HEK293 (cell line): ENCODE data around the gene TPO.

ENCODE experiments used
- CTCF ChIA-PET: fragments of 350-600 bp; formaldehyde crosslinking; extraction: SDS; loops from one replicate; lab custom pipeline; 2021; ENCODE audit warnings: antibody characterized with exemption; lab: Yijun Ruan, JAX
- POLR2A ChIA-PET: fragments of 300-600 bp; formaldehyde crosslinking; extraction: SDS; loops from one replicate; lab custom pipeline; 2020; ENCODE audit warnings: antibody characterized with exemption, inconsistent platforms; lab: Yijun Ruan, JAX
- H3K27ac ChIP-seq: fragments of 200-500 bp; sonication (Bioruptor generic); 2 replicates; pipeline ENCODE4 v1.5.1; 2014; ENCODE audit warnings: low read depth, low read length, control low read depth, inconsistent platforms; ENCODE audit errors: extremely low read depth
- H3K36me3 ChIP-seq, 2 experiments: fragments of 200-500 bp in 1 of 2; sonication (Bioruptor generic) in 1 of 2; 1 replicate in 1 of 2; 2 replicates in 1 of 2; pipeline ENCODE4 v1.5.1; 2014 to 2017; ENCODE audit warnings: inconsistent platforms in 2 of 2, low read length in 2 of 2; ENCODE audit not compliant: control insufficient read depth in 2 of 2, insufficient read depth in 1 of 2
- H3K4me1 ChIP-seq: fragments of 200-500 bp; sonication (Bioruptor generic); 2 replicates; pipeline ENCODE4 v1.5.1; 2014; ENCODE audit warnings: mild to moderate bottlenecking, low read length, inconsistent platforms; ENCODE audit not compliant: control insufficient read depth, insufficient read depth
- H3K4me3 ChIP-seq: 2 replicates; pipeline ENCODE4 v1.5.1; 2011; ENCODE audit warnings: low read depth, mild to moderate bottlenecking, control low read depth, low read length, moderate library complexity
- H3K9me3 ChIP-seq: fragments of 200-500 bp; sonication (Bioruptor generic); 2 replicates; pipeline ENCODE4 v1.5.1; 2014; ENCODE audit warnings: low read depth, low read length, inconsistent platforms; ENCODE audit not compliant: control insufficient read depth, insufficient read depth
- HOXD13 ChIP-seq: sonication (generic); formaldehyde crosslinking; IDR thresholded peaks from 2 replicates; pipeline ENCODE4 v1.8.0; 2022; ENCODE audit warnings: missing genetic modification reagents, borderline replicate concordance
- MYNN ChIP-seq: fragments of 450-650 bp; formaldehyde crosslinking; IDR thresholded peaks from 2 replicates; pipeline ENCODE4 v1.5.1; 2016; ENCODE audit warnings: missing biosample characterization, missing genetic modification characterization, borderline replicate concordance
- PRDM1 ChIP-seq: fragments of 450-650 bp; formaldehyde crosslinking; IDR thresholded peaks from 2 replicates; pipeline ENCODE4; 2016; ENCODE audit warnings: missing biosample characterization, missing genetic modification characterization
- WT1 ChIP-seq: fragments of 450-650 bp; formaldehyde crosslinking; IDR thresholded peaks from 2 replicates; pipeline ENCODE4 v1.5.1; 2016; ENCODE audit warnings: missing biosample characterization, missing genetic modification characterization
- YY2 ChIP-seq: fragments of 450-650 bp; formaldehyde crosslinking; IDR thresholded peaks from 2 replicates; pipeline ENCODE4 v1.5.1; 2016; ENCODE audit warnings: missing biosample characterization, missing genetic modification characterization
- ZBTB17 ChIP-seq: fragments of 450-650 bp; formaldehyde crosslinking; IDR thresholded peaks from 2 replicates; pipeline ENCODE4 v1.5.1; 2016; ENCODE audit warnings: missing biosample characterization, missing genetic modification characterization
- ZNF140 ChIP-seq: fragments of 450-650 bp; formaldehyde crosslinking; IDR thresholded peaks from 2 replicates; pipeline ENCODE4 v1.5.1; 2016; ENCODE audit warnings: missing biosample characterization, missing genetic modification characterization
- ZNF19 ChIP-seq: fragments of 450-650 bp; formaldehyde crosslinking; IDR thresholded peaks from 2 replicates; pipeline ENCODE4; 2016; ENCODE audit warnings: missing biosample characterization, missing genetic modification characterization, low read depth
- ZNF223 ChIP-seq: fragments of 450-650 bp; formaldehyde crosslinking; IDR thresholded peaks from 2 replicates; pipeline ENCODE4 v1.5.1; 2016; ENCODE audit warnings: missing biosample characterization, missing genetic modification characterization
- ZNF433 ChIP-seq: fragments of 450-650 bp; formaldehyde crosslinking; IDR thresholded peaks from 2 replicates; pipeline ENCODE4 v1.5.1; 2016; ENCODE audit warnings: missing biosample characterization, missing genetic modification characterization, low read depth
- ZNF555 ChIP-seq: fragments of 450-650 bp; formaldehyde crosslinking; conservative IDR thresholded peaks from 2 replicates; pipeline ENCODE4 v1.5.1; 2017; ENCODE audit warnings: missing biosample characterization, mild to moderate bottlenecking, missing genetic modification characterization, inconsistent platforms
- ZNF626 ChIP-seq: fragments of 450-650 bp; sonication (Bioruptor Pico); formaldehyde crosslinking; IDR thresholded peaks from 2 replicates; pipeline ENCODE4 v1.5.1; 2018; ENCODE audit warnings: missing biosample characterization, missing genetic modification characterization, inconsistent platforms
- ZNF677 ChIP-seq: fragments of 450-650 bp; IDR thresholded peaks from 2 replicates; pipeline ENCODE4 v1.5.0; 2018; ENCODE audit warnings: missing biosample characterization, mild to moderate bottlenecking, missing genetic modification characterization, moderate library complexity
- ZNF768 ChIP-seq: fragments of 450-650 bp; formaldehyde crosslinking; IDR thresholded peaks from 2 replicates; pipeline ENCODE4 v1.5.1; 2018; ENCODE audit warnings: missing biosample characterization, mild to moderate bottlenecking, missing genetic modification characterization
- ZXDB ChIP-seq: fragments of 450-650 bp; formaldehyde crosslinking; IDR thresholded peaks from 2 replicates; pipeline ENCODE4 v1.5.1; 2016; ENCODE audit warnings: missing biosample characterization, missing genetic modification characterization
- TF ChIP-seq, protein P1 (sequence below): fragments of 450-650 bp; formaldehyde crosslinking; IDR thresholded peaks from 2 replicates; pipeline ENCODE4 v1.5.1; 2016; ENCODE audit warnings: missing biosample characterization, missing genetic modification characterization, borderline replicate concordance
- TF ChIP-seq, protein P2 (sequence below): fragments of 450-650 bp; formaldehyde crosslinking; IDR thresholded peaks from 2 replicates; pipeline ENCODE4 v1.5.1; 2016; ENCODE audit warnings: missing biosample characterization, missing genetic modification characterization
- TF ChIP-seq, protein P3 (sequence below): fragments of 450-650 bp; formaldehyde crosslinking; optimal IDR thresholded peaks from 2 replicates; pipeline ENCODE3; 2016; ENCODE audit warnings: missing biosample characterization, mild to moderate bottlenecking, missing genetic modification characterization

Gene TPO

DNA sequence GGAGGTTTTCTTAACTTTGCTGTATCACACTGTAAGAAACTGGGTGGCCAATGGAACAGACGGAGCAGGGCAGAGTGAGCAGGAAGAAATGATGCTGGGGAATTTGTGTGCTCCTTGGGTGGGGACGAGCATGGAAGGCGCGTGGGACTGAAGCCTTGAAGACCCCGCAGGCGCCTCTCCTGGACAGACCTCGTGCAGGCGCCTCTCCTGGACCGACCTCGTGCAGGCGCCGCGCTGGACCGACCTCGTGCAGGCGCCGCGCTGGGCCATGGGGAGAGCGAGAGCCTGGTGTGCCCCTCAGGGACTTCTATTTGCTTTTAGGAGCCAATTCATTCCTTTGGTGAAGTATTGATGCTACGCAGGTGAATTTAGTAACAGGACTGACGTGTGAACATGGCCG lies 8.9 kb downstream of the TPO start:
- POLR2A ChIA-PET: no interaction called here
- Histone ChIP-seq H3K27ac (no peak overlapping the region), H3K9me3 (no peaks in the 10 kb centered on the region)
- CTCF ChIA-PET: no interaction called here
- TF ChIP-seq, protein P1, sequence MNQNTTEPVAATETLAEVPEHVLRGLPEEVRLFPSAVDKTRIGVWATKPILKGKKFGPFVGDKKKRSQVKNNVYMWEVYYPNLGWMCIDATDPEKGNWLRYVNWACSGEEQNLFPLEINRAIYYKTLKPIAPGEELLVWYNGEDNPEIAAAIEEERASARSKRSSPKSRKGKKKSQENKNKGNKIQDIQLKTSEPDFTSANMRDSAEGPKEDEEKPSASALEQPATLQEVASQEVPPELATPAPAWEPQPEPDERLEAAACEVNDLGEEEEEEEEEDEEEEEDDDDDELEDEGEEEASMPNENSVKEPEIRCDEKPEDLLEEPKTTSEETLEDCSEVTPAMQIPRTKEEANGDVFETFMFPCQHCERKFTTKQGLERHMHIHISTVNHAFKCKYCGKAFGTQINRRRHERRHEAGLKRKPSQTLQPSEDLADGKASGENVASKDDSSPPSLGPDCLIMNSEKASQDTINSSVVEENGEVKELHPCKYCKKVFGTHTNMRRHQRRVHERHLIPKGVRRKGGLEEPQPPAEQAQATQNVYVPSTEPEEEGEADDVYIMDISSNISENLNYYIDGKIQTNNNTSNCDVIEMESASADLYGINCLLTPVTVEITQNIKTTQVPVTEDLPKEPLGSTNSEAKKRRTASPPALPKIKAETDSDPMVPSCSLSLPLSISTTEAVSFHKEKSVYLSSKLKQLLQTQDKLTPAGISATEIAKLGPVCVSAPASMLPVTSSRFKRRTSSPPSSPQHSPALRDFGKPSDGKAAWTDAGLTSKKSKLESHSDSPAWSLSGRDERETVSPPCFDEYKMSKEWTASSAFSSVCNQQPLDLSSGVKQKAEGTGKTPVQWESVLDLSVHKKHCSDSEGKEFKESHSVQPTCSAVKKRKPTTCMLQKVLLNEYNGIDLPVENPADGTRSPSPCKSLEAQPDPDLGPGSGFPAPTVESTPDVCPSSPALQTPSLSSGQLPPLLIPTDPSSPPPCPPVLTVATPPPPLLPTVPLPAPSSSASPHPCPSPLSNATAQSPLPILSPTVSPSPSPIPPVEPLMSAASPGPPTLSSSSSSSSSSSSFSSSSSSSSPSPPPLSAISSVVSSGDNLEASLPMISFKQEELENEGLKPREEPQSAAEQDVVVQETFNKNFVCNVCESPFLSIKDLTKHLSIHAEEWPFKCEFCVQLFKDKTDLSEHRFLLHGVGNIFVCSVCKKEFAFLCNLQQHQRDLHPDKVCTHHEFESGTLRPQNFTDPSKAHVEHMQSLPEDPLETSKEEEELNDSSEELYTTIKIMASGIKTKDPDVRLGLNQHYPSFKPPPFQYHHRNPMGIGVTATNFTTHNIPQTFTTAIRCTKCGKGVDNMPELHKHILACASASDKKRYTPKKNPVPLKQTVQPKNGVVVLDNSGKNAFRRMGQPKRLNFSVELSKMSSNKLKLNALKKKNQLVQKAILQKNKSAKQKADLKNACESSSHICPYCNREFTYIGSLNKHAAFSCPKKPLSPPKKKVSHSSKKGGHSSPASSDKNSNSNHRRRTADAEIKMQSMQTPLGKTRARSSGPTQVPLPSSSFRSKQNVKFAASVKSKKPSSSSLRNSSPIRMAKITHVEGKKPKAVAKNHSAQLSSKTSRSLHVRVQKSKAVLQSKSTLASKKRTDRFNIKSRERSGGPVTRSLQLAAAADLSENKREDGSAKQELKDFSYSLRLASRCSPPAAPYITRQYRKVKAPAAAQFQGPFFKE: no peak
- TF ChIP-seq, all 188 proteins: peak for 0
- H3K4me1 ChIP-seq: no peaks in the 10 kb centered on the region
- H3K4me3 ChIP-seq: no peak overlapping the region
- no peaks in the 10 kb centered on the region for H3K36me3 ChIP-seq

DNA sequence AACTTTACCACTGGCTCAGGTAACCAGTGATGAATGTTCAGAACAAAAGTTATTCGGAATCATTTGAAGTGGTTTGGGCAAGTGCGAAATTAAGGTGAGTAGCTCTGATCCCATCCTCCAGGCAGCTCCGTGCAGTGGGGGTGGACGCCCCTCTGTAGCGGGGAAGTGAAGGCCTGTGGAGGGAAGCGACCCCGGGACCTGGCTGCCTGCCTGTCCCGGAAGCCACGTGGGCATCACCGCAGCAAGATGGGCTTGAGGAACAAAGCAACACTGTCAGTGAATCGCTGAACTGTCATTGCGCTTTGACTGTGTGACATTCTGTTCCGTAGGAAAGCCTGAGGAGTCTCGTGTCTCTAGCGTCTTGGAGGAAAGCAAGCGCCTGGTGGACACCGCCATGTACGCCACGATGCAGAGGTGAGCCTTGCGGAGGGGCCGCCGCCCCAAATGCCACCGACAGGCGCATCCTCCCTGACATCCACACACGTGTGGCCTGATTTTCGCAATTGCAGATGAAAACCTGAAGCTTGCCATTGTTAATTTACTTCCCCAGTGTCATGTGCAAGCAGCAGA lies 9.5 kb downstream of the TPO start:
- Histone ChIP-seq H3K36me3 (no peaks in the 10 kb centered on the region), H3K27ac (no peak overlapping the region), H3K4me1 (no peaks in the 10 kb centered on the region), H3K4me3 (no peak overlapping the region), H3K9me3 (no peaks in the 10 kb centered on the region)
- ChIA-PET POLR2A (no interaction called here), CTCF (no interaction called here)
- no peak for TF ChIP-seq MYNN (tag by site-specific recombination)
- TF ChIP-seq, protein P2, sequence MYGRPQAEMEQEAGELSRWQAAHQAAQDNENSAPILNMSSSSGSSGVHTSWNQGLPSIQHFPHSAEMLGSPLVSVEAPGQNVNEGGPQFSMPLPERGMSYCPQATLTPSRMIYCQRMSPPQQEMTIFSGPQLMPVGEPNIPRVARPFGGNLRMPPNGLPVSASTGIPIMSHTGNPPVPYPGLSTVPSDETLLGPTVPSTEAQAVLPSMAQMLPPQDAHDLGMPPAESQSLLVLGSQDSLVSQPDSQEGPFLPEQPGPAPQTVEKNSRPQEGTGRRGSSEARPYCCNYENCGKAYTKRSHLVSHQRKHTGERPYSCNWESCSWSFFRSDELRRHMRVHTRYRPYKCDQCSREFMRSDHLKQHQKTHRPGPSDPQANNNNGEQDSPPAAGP (tag by site-specific recombination): no peak
- no peak for TF ChIP-seq ZNF19 (tag by site-specific recombination)
- no peak for TF ChIP-seq ZNF433
- TF ChIP-seq ZNF555 (tag by site-specific recombination): no peak
- TF ChIP-seq HOXD13: no peak
- TF ChIP-seq PRDM1 (tag by site-specific recombination): no peak
- TF ChIP-seq, protein P3, sequence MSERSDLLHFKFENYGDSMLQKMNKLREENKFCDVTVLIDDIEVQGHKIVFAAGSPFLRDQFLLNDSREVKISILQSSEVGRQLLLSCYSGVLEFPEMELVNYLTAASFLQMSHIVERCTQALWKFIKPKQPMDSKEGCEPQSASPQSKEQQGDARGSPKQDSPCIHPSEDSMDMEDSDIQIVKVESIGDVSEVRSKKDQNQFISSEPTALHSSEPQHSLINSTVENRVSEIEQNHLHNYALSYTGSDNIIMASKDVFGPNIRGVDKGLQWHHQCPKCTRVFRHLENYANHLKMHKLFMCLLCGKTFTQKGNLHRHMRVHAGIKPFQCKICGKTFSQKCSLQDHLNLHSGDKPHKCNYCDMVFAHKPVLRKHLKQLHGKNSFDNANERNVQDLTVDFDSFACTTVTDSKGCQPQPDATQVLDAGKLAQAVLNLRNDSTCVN: no peak
- no peak for TF ChIP-seq ZXDB (tag by site-specific recombination)
- no peak for TF ChIP-seq ZNF677 (tag by site-specific recombination)
- TF ChIP-seq ZNF140 (tag by site-specific recombination): no peak
- TF ChIP-seq WT1 (tag by site-specific recombination): no peak
- no peak for TF ChIP-seq ZBTB17 (tag by site-specific recombination)
- TF ChIP-seq ZNF768 (tag by site-specific recombination): no peak
- no peak for TF ChIP-seq ZNF626
- no peak for TF ChIP-seq YY2 (tag by site-specific recombination)
- no peak for TF ChIP-seq ZNF223 (tag by site-specific recombination)
